Spinal cord (tissue), 10 donors: ENCODE data around the gene CENATAC. TPM values are rescaled to one million over a fixed set of nuclear protein-coding genes. Genes with fewer than 3 reads are reported as not detected.
"Not testable (repeated sequence)": the region's sequence is repeated elsewhere in the genome, so short reads cannot be mapped to it uniquely, and the experiment has no call there.

ENCODE experiments used
- DNase-seq, 6 donors: peaks; one replicate each; pipeline versions ENCODE4 v3.0.0 to v3.0.0-alpha.2; 2013 to 2015; ENCODE audit warnings: low spot score in 6 of 6, low read depth in 4 of 6
- H3K27ac ChIP-seq: one replicate; pipeline ENCODE4 v1.5.1; 2013; ENCODE audit warnings: low read depth, low read length, control low read depth
- H3K27me3 ChIP-seq: one replicate; pipeline ENCODE4 v1.6.1; 2013; ENCODE audit warnings: low read length; ENCODE audit not compliant: control insufficient read depth, insufficient read depth
- H3K36me3 ChIP-seq: one replicate; pipeline ENCODE4 v1.6.1; 2013; ENCODE audit warnings: low read length; ENCODE audit not compliant: control insufficient read depth, insufficient read depth
- H3K4me1 ChIP-seq: one replicate; pipeline ENCODE4 v1.6.1; 2013; ENCODE audit warnings: low read length; ENCODE audit not compliant: control insufficient read depth, insufficient read depth
- H3K4me3 ChIP-seq: one replicate; pipeline ENCODE4 v1.5.1; 2013; ENCODE audit warnings: low read depth, low read length, control low read depth
- H3K9me3 ChIP-seq: one replicate; pipeline ENCODE4 v1.6.1; 2013; ENCODE audit warnings: low read length; ENCODE audit not compliant: control insufficient read depth, insufficient read depth
- WGBS: methylation state at CpG from one replicate; pipeline ENCODE4 v1.1.5; 2013; ENCODE audit warnings: missing lambda C conversion rate; ENCODE audit not compliant: insufficient coverage; 5-methylcytosine and 5-hydroxymethylcytosine counted together
- polyA plus RNA-seq, 2 donors: library from polyadenylated mRNA; unstranded; fragments of 120-200 nt; gene quantifications; one replicate each; pipeline ENCODE4 v1.2.1, GENCODE V29; 2013; ENCODE audit not compliant: insufficient read length in 2 of 2
- total RNA-seq, 2 donors: library from RNA; depleted of rRNA in 1 of 2; stranded (reverse); fragments of 120-200 nt in 1 of 2; fragments of >200 nt in 1 of 2; gene quantifications; one replicate each; pipeline versions ENCODE4 v1.2.3 to v1.2.4, GENCODE V29; 2013 to 2014
- donor health status: healthy.

CENATAC gene
- total and polyA plus RNA-seq, 4 donors: 25.6 to 66.9 (median 35.5) TPM

DNA sequence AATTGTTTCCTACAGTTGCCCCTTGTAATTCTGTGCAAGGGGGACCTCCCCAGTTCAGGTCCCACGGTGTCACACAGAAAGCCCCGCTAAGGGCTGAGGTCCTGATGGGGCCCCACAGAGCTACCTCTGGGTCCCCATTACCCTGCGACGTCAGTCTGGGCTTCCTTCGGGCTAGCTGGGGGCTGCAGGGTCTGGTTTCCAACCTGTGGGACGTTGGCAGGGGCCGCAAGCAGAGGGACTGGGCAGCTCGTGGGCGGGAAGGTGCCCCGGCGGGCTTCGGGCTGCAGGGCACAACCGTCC lies 32.0 kb downstream of the CENATAC start:
- Histone ChIP-seq H3K27me3 (no peaks in the 10 kb centered on the region), H3K4me1 (peaks cover 29% of the 10 kb centered on the region), H3K9me3 (no peaks in the 10 kb centered on the region), H3K27ac (peak overlapping the region; percentile 64), H3K4me3 (peak overlapping the region; percentile 87), H3K36me3 (peaks cover 36% of the 10 kb centered on the region)
- DNase-seq: no peak
- WGBS: 1% methylated on average over 13 of the region's 13 CpGs

DNA sequence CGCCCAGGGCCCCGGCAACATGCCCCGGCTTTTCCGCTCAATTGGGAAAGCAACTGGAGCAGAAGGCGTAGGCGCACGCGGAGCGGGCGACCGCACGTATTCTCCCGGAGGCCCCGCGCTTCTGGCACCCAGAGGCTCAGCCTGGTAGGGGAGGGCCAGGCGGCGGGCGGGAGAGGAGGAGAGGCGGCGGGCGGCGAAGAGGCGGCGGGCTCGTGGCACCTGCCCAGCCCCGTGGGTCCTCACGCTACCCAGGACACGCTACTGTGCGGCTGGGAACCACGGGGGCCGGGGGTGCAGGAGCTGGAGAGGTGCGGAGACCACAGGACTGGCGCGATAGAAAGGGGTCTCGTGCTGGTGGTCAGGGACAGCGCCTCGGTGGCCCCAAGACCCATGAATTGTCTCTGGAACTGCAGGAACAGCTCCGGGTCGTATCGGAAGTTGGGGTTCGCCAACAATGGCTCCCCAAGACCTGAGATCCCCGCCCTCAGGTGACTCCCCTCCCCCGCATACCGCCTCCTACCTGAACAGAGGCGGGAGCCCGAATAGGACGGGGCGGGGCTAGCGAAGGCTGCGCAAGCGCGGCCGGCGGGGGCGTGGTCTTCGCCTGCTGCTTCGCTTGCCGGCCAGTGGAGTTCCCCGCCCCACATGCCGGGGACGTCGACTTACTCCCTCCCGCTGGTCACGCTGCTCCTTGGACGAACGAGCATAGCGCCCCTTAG lies 32.5 kb downstream of the CENATAC start, which contains the start of gene SLC37A4:
Gene SLC37A4, minus strand, starts transcription at position 549 of the 719 bp plus-strand sequence.
- Histone ChIP-seq H3K4me1 (peaks cover 29% of the 10 kb centered on the region), H3K4me3 (peak within 1 kb of the TSS; percentile 87), H3K36me3 (peaks cover 31% of the 10 kb centered on the region), H3K27me3 (no peaks in the 10 kb centered on the region), H3K27ac (peak within 1 kb of the TSS; percentile 64), H3K9me3 (no peaks in the 10 kb centered on the region)
- WGBS: under 1% methylated on average over 63 of the region's 67 CpGs
- peak; percentile 78 to 98 (median 87) for DNase-seq

- 50% methylated on average over 1 of the region's 9 CpGs for WGBS
- H3K27ac ChIP-seq: no peak overlapping the region
- no peaks in the 10 kb centered on the region for H3K27me3 ChIP-seq
- H3K4me1 ChIP-seq: peaks cover 29% of the 10 kb centered on the region
- H3K4me3 ChIP-seq: no peak overlapping the region
- H3K9me3 ChIP-seq: no peaks in the 10 kb centered on the region
- H3K36me3 ChIP-seq: peaks cover 18% of the 10 kb centered on the region
- no peak for DNase-seq
Measured at GRCh38 chr11:119031912-119032280, 34.0 kb downstream of the CENATAC start.

DNA sequence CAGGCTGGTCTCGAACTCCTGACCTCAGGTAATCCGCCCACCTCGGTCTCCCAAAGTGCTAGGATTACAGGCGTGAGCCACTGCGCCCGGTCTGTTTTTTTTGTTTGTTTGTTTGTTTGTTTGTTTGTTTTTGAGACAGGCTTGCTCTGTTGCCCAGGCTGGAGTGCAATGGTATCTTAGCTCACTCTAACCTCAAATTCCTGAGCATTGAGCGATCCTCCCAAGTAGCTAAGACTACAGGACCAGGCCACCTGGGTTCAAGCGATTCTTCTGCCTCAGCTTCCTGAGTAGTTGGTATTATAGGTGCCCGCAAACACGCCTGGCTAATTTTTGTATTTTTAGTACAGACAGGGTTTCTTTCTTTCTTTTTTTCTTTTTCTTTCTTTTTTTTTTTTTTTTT lies 35.5 kb downstream of the CENATAC start:
- WGBS: 93% methylated on average over 3 of the region's 10 CpGs
- H3K27ac ChIP-seq, H3K9me3 ChIP-seq, DNase-seq, H3K27me3 ChIP-seq, H3K4me3 ChIP-seq, H3K36me3 ChIP-seq: not testable (repeated sequence)
- peaks cover 28% of the 10 kb centered on the region for H3K4me1 ChIP-seq

- peaks cover 14% of the 10 kb centered on the region for H3K4me1 ChIP-seq
- H3K4me3 ChIP-seq: no peak overlapping the region
- no peaks in the 10 kb centered on the region for H3K27me3 ChIP-seq
- H3K36me3 ChIP-seq: no peaks in the 10 kb centered on the region
- no peaks in the 10 kb centered on the region for H3K9me3 ChIP-seq
- no peak overlapping the region for H3K27ac ChIP-seq
- DNase-seq: no peak
- WGBS: 100% methylated on average over 1 of the region's 3 CpGs
Measured at GRCh38 chr11:119034813-119035212, 36.9 kb downstream of the CENATAC start.

DNA sequence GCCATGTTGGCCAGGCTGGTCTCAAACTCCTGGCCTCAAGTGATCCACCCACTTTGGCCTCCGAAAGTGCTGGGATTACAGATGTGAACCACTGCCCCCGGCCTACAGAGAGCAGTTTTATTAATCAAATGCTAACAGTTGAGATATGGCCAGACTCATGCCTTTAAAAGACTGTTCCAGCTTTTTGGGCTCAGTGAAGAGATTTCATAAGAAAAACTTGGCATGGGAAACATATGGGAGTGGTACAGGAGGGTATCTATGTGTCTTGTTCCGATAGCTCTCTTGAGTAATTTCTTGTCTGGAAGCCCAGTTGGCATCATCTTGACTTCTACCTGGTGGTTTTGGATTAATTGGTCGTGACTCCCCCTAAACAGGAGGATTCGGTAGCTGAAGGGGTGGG lies 40.9 kb downstream of the CENATAC start:
- H3K27me3 ChIP-seq: no peaks in the 10 kb centered on the region
- no peaks in the 10 kb centered on the region for H3K36me3 ChIP-seq
- 91% methylated on average over 2 of the region's 5 CpGs for WGBS
- no peak overlapping the region for H3K27ac ChIP-seq
- no peak overlapping the region for H3K4me3 ChIP-seq
- no peaks in the 10 kb centered on the region for H3K4me1 ChIP-seq
- H3K9me3 ChIP-seq: no peaks in the 10 kb centered on the region
- no peak for DNase-seq

DNA sequence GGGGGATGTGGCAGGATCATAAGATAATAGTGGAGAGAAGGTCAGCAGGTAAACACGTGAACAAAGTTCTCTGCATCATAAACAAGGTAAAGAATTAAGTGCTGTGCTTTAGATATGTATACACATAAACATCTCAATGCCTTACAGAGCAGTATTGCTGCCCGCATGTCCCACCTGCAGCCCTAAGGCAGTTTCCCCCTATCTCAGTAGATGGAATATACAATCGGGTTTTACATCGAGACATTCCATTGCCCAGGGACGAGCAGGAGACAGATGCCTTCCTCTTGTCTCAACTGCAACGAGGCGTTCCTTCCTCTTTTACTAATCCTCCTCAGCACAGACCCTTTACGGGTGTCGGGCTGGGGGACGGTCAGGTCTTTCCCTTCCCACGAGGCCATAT lies 41.5 kb downstream of the CENATAC start:
- WGBS: no CpG with 5 or more reads among the region's 11 CpGs
- H3K36me3 ChIP-seq, H3K4me3 ChIP-seq, DNase-seq, H3K9me3 ChIP-seq, H3K27me3 ChIP-seq, H3K4me1 ChIP-seq, H3K27ac ChIP-seq: not testable (repeated sequence)

- no peak for DNase-seq
- Histone ChIP-seq H3K27me3 (no peaks in the 10 kb centered on the region), H3K4me3 (no peak overlapping the region), H3K4me1 (no peaks in the 10 kb centered on the region), H3K36me3 (peaks cover 26% of the 10 kb centered on the region), H3K27ac (no peak overlapping the region), H3K9me3 (no peaks in the 10 kb centered on the region)
- 100% methylated on average over 2 of the region's 4 CpGs for WGBS
Measured at GRCh38 chr11:119041821-119042514, 44.0 kb downstream of the CENATAC start.

DNA sequence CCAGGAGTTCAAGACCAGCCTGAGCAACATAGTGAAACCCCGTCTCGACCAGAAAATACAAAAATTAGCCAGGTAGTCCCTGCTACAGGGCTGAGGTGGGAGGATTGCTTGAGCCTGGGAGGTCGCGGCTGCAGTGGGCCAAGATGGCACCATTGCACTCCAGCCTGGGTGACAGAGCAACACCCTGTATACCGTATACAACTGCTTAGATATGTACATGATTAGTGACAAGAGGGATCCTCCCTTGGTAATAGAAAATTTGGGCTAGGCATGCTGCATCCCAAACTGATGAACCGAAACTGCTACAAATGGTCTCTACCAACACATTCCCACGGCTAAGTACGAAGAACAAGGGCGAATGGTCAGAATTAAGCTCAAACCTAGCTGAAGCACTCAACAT lies 45.0 kb downstream of the CENATAC start:
- no peaks in the 10 kb centered on the region for H3K27me3 ChIP-seq
- no peak for DNase-seq
- H3K4me3 ChIP-seq: no peak overlapping the region
- 97% methylated on average over 4 of the region's 9 CpGs for WGBS
- H3K9me3 ChIP-seq: no peaks in the 10 kb centered on the region
- H3K4me1 ChIP-seq: no peaks in the 10 kb centered on the region
- H3K27ac ChIP-seq: no peak overlapping the region
- peaks cover 35% of the 10 kb centered on the region for H3K36me3 ChIP-seq

DNA sequence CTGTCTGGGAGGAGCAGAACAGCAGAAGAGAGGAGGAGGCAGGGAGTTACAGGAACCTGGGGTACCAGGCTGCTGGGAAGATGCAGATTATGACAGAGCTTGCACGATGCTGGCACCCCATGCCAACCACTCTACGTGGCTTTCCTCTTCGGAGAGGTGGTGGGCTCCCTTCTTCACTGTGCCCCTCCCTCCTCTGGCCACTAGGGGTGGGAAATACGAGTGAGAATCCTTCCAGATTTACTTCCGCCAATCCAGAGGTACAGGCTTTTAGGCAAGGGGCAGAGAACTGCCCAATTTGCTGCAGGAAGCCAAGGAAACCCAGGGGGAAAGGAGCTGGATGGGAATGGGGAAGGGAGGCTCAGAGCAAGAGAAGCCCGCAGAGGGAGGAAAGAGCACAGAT lies 46.8 kb downstream of the CENATAC start:
- no peak for DNase-seq
- Histone ChIP-seq H3K27me3 (no peaks in the 10 kb centered on the region), H3K36me3 (peaks cover 53% of the 10 kb centered on the region), H3K9me3 (no peaks in the 10 kb centered on the region), H3K4me1 (no peaks in the 10 kb centered on the region), H3K4me3 (no peak overlapping the region), H3K27ac (no peak overlapping the region)
- WGBS: 75% methylated on average over 2 of the region's 6 CpGs
